IMR-90 (cell line): Measurements from ENCODE around the gene RANBP9. TPM values are rescaled to one million over a fixed set of nuclear protein-coding genes. Genes with fewer than 3 reads are reported as not detected.

ENCODE experiments used
- ATAC-seq: fragments of 200-7000 bp; cut with Tn5 transposase; 2 replicates; pipeline ENCODE4 v1.9.1; 2020; ENCODE audit warnings: low read depth, mild to moderate bottlenecking, moderate library complexity
- BruUV-seq: library from RNA; stranded (reverse); fragments of 400-500 nt; replicated peaks from 2 replicates; lab custom pipeline; 2021; lab: Mats Ljungman, UMichigan
- CTCF ChIA-PET: fragments of 300-600 bp; formaldehyde crosslinking; extraction: SDS; loops from one replicate; lab custom pipeline; 2021; ENCODE audit warnings: antibody characterized with exemption; lab: Yijun Ruan, JAX
- POLR2A ChIA-PET: fragments of 300-600 bp; sonication (Branson Sonifier 250); formaldehyde crosslinking; loops from one replicate; lab custom pipeline; 2022; ENCODE audit warnings: antibody characterized with exemption; ENCODE audit not compliant: unreplicated experiment; lab: Charles Lee
- DNase-seq: peaks from one replicate; pipeline ENCODE4 v3.0.0; 2013
- H2AFZ ChIP-seq: replicated peaks from 2 replicates; pipeline ENCODE3; 2013; ENCODE audit warnings: low read length, mild to moderate bottlenecking; ENCODE audit not compliant: poor library complexity
- H2AK5ac ChIP-seq: 2 replicates; pipeline ENCODE4 v1.6.1; 2013; ENCODE audit warnings: low read depth, low read length, inconsistent platforms
- H2AK9ac ChIP-seq: replicated peaks from 2 replicates; pipeline ENCODE3; 2013; ENCODE audit warnings: mild to moderate bottlenecking, low read depth, low read length, moderate library complexity; ENCODE audit not compliant: poor library complexity
- H2BK120ac ChIP-seq: 2 replicates; pipeline ENCODE4 v1.6.1; 2013; ENCODE audit warnings: low read depth, low read length, inconsistent platforms
- H2BK15ac ChIP-seq: 3 replicates; pipeline ENCODE4 v1.6.1; 2013; ENCODE audit warnings: low read depth, low read length, inconsistent platforms
- H2BK20ac ChIP-seq: 2 replicates; pipeline ENCODE4 v1.6.1; 2013; ENCODE audit warnings: low read depth, mild to moderate bottlenecking, inconsistent platforms, low read length, moderate library complexity
- H2BK5ac ChIP-seq: 2 replicates; pipeline ENCODE4 v1.6.1; 2013; ENCODE audit warnings: mild to moderate bottlenecking, low read depth, low read length, inconsistent platforms; ENCODE audit not compliant: poor library complexity, severe bottlenecking
- H3K14ac ChIP-seq: replicated peaks from 2 replicates; pipeline ENCODE4 v1.6.1; 2013; ENCODE audit warnings: low read depth, low read length, inconsistent platforms
- H3K18ac ChIP-seq: 2 replicates; pipeline ENCODE4 v1.6.1; 2013; ENCODE audit warnings: low read depth, low read length, control low read depth
- H3K23ac ChIP-seq: 2 replicates; pipeline ENCODE4 v1.6.1; 2013; ENCODE audit warnings: low read depth, low read length, inconsistent platforms
- H3K27ac ChIP-seq: 2 replicates; pipeline ENCODE4 v1.5.1; 2013; ENCODE audit warnings: mild to moderate bottlenecking, control low read depth, low read length; ENCODE audit not compliant: insufficient read depth
- H3K27me3 ChIP-seq: 2 replicates; pipeline ENCODE4 v1.6.1; 2013; ENCODE audit warnings: low read length; ENCODE audit not compliant: control insufficient read depth, insufficient read depth
- H3K36me3 ChIP-seq: 2 replicates; pipeline ENCODE4 v1.6.1; 2013; ENCODE audit warnings: low read length, mixed read lengths; ENCODE audit not compliant: control insufficient read depth, insufficient read depth
- H3K4ac ChIP-seq: 2 replicates; pipeline ENCODE4 v1.6.1; 2013; ENCODE audit warnings: low read depth, low read length, inconsistent platforms
- H3K4me1 ChIP-seq: 2 replicates; pipeline ENCODE4 v1.6.1; 2013; ENCODE audit warnings: low read length, mixed read lengths; ENCODE audit not compliant: control insufficient read depth, insufficient read depth
- H3K4me2 ChIP-seq: 2 replicates; pipeline ENCODE4 v1.6.1; 2013; ENCODE audit warnings: low read depth, mild to moderate bottlenecking, control low read depth, low read length, moderate library complexity
- H3K4me3 ChIP-seq: 2 replicates; pipeline ENCODE4 v1.5.1; 2013; ENCODE audit warnings: low read depth, mild to moderate bottlenecking, control low read depth, low read length, moderate library complexity; ENCODE audit not compliant: insufficient read depth
- H3K56ac ChIP-seq: 2 replicates; pipeline ENCODE4 v1.6.1; 2013; ENCODE audit warnings: low read length, inconsistent platforms; ENCODE audit not compliant: insufficient read depth; ENCODE audit errors: extremely low read depth
- H3K79me1 ChIP-seq, 2 experiments: 2 replicates each; pipeline ENCODE4 v1.6.1; 2013; ENCODE audit warnings: low read length in 2 of 2, inconsistent platforms in 1 of 2, low read depth in 1 of 2
- H3K9ac ChIP-seq: 2 replicates; pipeline ENCODE4 v1.6.1; 2013; ENCODE audit warnings: low read depth, low read length, control low read depth
- H3K9me1 ChIP-seq: 2 replicates; pipeline ENCODE4 v1.6.1; 2013; ENCODE audit warnings: low read length, inconsistent platforms; ENCODE audit not compliant: insufficient read depth
- H3K9me3 ChIP-seq: 2 replicates; pipeline ENCODE4 v1.6.1; 2013; ENCODE audit warnings: low read length; ENCODE audit not compliant: control insufficient read depth, insufficient read depth
- H4K20me1 ChIP-seq: 2 replicates; pipeline ENCODE4 v1.6.1; 2013; ENCODE audit warnings: low read length, inconsistent platforms; ENCODE audit not compliant: insufficient read depth
- H4K5ac ChIP-seq: 2 replicates; pipeline ENCODE4 v1.6.1; 2013; ENCODE audit warnings: mild to moderate bottlenecking, low read depth, low read length, control low read depth
- H4K8ac ChIP-seq, 2 experiments: 2 replicates each; pipeline ENCODE4 v1.6.1; 2013; ENCODE audit warnings: low read depth in 2 of 2, low read length in 2 of 2, control low read depth in 1 of 2, inconsistent platforms in 1 of 2
- H4K91ac ChIP-seq: 2 replicates; pipeline ENCODE4 v1.6.1; 2013; ENCODE audit warnings: low read depth, low read length, inconsistent platforms; ENCODE audit not compliant: insufficient read depth
- BHLHE40 ChIP-seq: fragments of 150-350 bp; IDR thresholded peaks from 2 replicates; pipeline ENCODE4 v1.6.1; 2016; ENCODE audit warnings: mild to moderate bottlenecking, low read depth, low read length
- CEBPB ChIP-seq: IDR thresholded peaks from 2 replicates; pipeline ENCODE4 v1.6.1; 2012; ENCODE audit warnings: low read depth, low read length, improper control_type of control experiment
- CHD1 ChIP-seq: IDR thresholded peaks from 2 replicates; pipeline ENCODE4 v1.6.1; 2012; ENCODE audit warnings: low read depth, low read length, improper control_type of control experiment
- CTCF ChIP-seq: conservative IDR thresholded peaks from 2 replicates; pipeline ENCODE4 v1.5.1; 2012; ENCODE audit warnings: mild to moderate bottlenecking, low read depth, low read length, improper control_type of control experiment
- ELK1 ChIP-seq: fragments of 150-350 bp; IDR thresholded peaks from 2 replicates; pipeline ENCODE4 v1.6.1; 2016; ENCODE audit warnings: low read depth, mild to moderate bottlenecking, low read length, moderate library complexity, borderline replicate concordance
- FOS ChIP-seq: fragments of 150-350 bp; IDR thresholded peaks from 2 replicates; pipeline ENCODE4 v1.6.1; 2016; ENCODE audit warnings: low read depth, low read length
- MAFK ChIP-seq: IDR thresholded peaks from 2 replicates; pipeline ENCODE4 v1.6.1; 2012; ENCODE audit warnings: low read depth, low read length, improper control_type of control experiment
- MAZ ChIP-seq: IDR thresholded peaks from 2 replicates; pipeline ENCODE4 v1.6.1; 2012; ENCODE audit warnings: low read depth, mild to moderate bottlenecking, low read length, improper control_type of control experiment, moderate library complexity, borderline replicate concordance
- MXI1 ChIP-seq: IDR thresholded peaks from 2 replicates; pipeline ENCODE4 v1.6.1; 2012; ENCODE audit warnings: low read depth, mild to moderate bottlenecking, low read length, moderate library complexity, borderline replicate concordance
- NFE2L2 ChIP-seq: fragments of 150-350 bp; IDR thresholded peaks from 2 replicates; pipeline ENCODE4 v1.6.1; 2016; ENCODE audit warnings: low read depth, mild to moderate bottlenecking, low read length
- POLR2A ChIP-seq: IDR thresholded peaks from 2 replicates; pipeline ENCODE4 v1.6.1; 2012; ENCODE audit warnings: mild to moderate bottlenecking, low read depth, low read length
- RAD21 ChIP-seq: IDR thresholded peaks from 2 replicates; pipeline ENCODE4 v1.6.1; 2012; ENCODE audit warnings: low read length, improper control_type of control experiment
- RCOR1 ChIP-seq: IDR thresholded peaks from 2 replicates; pipeline ENCODE4 v1.6.1; 2012; ENCODE audit warnings: mild to moderate bottlenecking, low read length, improper control_type of control experiment; ENCODE audit not compliant: insufficient replicate concordance
- RFX5 ChIP-seq: IDR thresholded peaks from 2 replicates; pipeline ENCODE4 v1.8.0; 2012; ENCODE audit warnings: low read depth, mild to moderate bottlenecking, low read length, moderate library complexity
- SMC3 ChIP-seq: fragments of 150-350 bp; IDR thresholded peaks from 2 replicates; pipeline ENCODE4 v1.6.1; 2016; ENCODE audit warnings: low read depth, mild to moderate bottlenecking, antibody characterized with exemption, low read length, moderate library complexity
- USF2 ChIP-seq: fragments of 150-350 bp; IDR thresholded peaks from 2 replicates; pipeline ENCODE4 v1.6.1; 2017; ENCODE audit warnings: mild to moderate bottlenecking, antibody characterized with exemption, low read length, low read depth
- WGBS, 2 experiments: methylation state at CpG; one replicate each; pipeline versions ENCODE4 v1.1.5 to v1.1.7; 2013; ENCODE audit warnings: missing lambda C conversion rate in 2 of 2; ENCODE audit not compliant: insufficient read length in 1 of 2; ENCODE audit errors: extremely low coverage in 2 of 2; 5-methylcytosine and 5-hydroxymethylcytosine counted together
- dilution Hi-C: fragments of 300-500 bp; cut with HindIII; formaldehyde crosslinking; loops from one replicate; pipeline ENCODE4 v1.14.3; 2018; ENCODE audit warnings: low sequenced_read_pairs; ENCODE audit not compliant: unreplicated experiment
- in situ Hi-C: fragments of 300-500 bp; cut with MboI; formaldehyde crosslinking; loops from 3 replicates; pipeline ENCODE4 v1.14.3; 2019; ENCODE audit warnings: low sequenced_read_pairs, inconsistent platforms, mixed read lengths
- intact Hi-C: fragments of 100-400 bp; cut with micrococcal nuclease; formaldehyde crosslinking; loops from 2 replicates; pipeline ENCODE4 v1.10.0; 2022
- polyA plus RNA-seq, 3 experiments: library from polyadenylated mRNA; depleted of rRNA; stranded (reverse); fragments of >200 nt; gene quantifications; 2 replicates each; pipeline ENCODE4 v1.2.3, GENCODE V29; 2012; ENCODE audit warnings: low replicate concordance in 1 of 3
- total RNA-seq: library from RNA; depleted of rRNA; stranded (reverse); fragments of >200 nt; gene quantifications from 2 replicates; pipeline ENCODE4 v1.2.3, GENCODE V29; 2012

The RANBP9 gene
- total and polyA plus RNA-seq, 2 of the 4 experiments (the other 2 are of a cell fraction): 17.7 to 27.8 TPM

GRCh38 chr6:13638014-13638413 lies 73.6 kb downstream of the RANBP9 start:
- TF ChIP-seq RAD21 (no peak), ELK1 (no peak), MAZ (no peak), CHD1 (no peak), CEBPB (no peak), USF2 (no peak), RCOR1 (no peak), BHLHE40 (no peak), CTCF (no peak), MAFK (no peak), NFE2L2 (no peak), SMC3 (no peak), MXI1 (no peak), RFX5 (no peak), FOS (no peak), POLR2A (no peak)

More at GRCh38 chr6:13638014-13638413, 73.6 kb downstream of the RANBP9 start:
- Histone ChIP-seq H2BK15ac (no peak overlapping the region), H3K79me1 (peaks cover 3 to 5% of the 10 kb centered on the region in 2 experiments; a peak in 2 of 4 replicates), H4K20me1 (no peaks in the 10 kb centered on the region), H3K4me2 (no peak overlapping the region), H4K8ac (no peak overlapping the region), H3K14ac (no peak overlapping the region), H4K91ac (no peak overlapping the region), H3K56ac (no peak overlapping the region), H3K18ac (no peak overlapping the region), H2AK9ac (no peak overlapping the region), H3K4me1 (no peaks in the 10 kb centered on the region), H2BK5ac (no peak overlapping the region), H2AFZ (no peak overlapping the region), H3K9ac (no peak overlapping the region), H2BK120ac (no peak overlapping the region), H2BK20ac (no peak overlapping the region), H3K9me1 (no peaks in the 10 kb centered on the region), H3K23ac (no peak overlapping the region), H3K36me3 (peaks cover 11% of the 10 kb centered on the region), H3K9me3 (no peaks in the 10 kb centered on the region), H2AK5ac (no peak overlapping the region), H4K5ac (no peak overlapping the region), H3K27ac (no peak overlapping the region), H3K27me3 (no peaks in the 10 kb centered on the region), H3K4ac (no peak overlapping the region), H3K4me3 (no peak overlapping the region)
- ChIA-PET CTCF (no interaction called here), POLR2A (no interaction called here)
- DNase-seq (no peak), ATAC-seq (no peak)
- in situ Hi-C loops (no loop called here), dilution Hi-C loops (no loop called here), intact Hi-C loops (no loop called here)
- no CpG with 5 or more reads among the region's 1 CpG for WGBS, 2 experiments
- no TSS peak for BruUV-seq
